Endothelial cell of umbilical vein (primary cell): ENCODE results near the gene MAP2K5. TPM values are rescaled to one million over a fixed set of nuclear protein-coding genes. Genes with fewer than 3 reads are reported as not detected.

Experiments used
- BruUV-seq: library from RNA; stranded (reverse); fragments of 400-500 nt; replicated peaks from 2 replicates; lab custom pipeline; 2021; lab: Mats Ljungman, UMichigan
- CTCF ChIA-PET: fragments of 300-600, 350-600 bp; sonication (Branson Sonifier 250); formaldehyde crosslinking; loops from one replicate; lab custom pipeline; 2021; ENCODE audit warnings: antibody characterized with exemption, inconsistent platforms; lab: Charles Lee
- POLR2A ChIA-PET: fragments of 300-600, 350-600 bp; sonication (Branson Sonifier 250); formaldehyde crosslinking; loops from one replicate; lab custom pipeline; 2021; ENCODE audit warnings: antibody characterized with exemption, inconsistent platforms; lab: Charles Lee
- DNase-seq: peaks from one replicate; pipeline ENCODE4 v3.0.0-alpha.2; 2011; ENCODE audit warnings: low read depth, low spot score
- FAIRE-seq: peaks from 2 replicates; lab custom pipeline; 2011; peaks lifted over from hg19 to GRCh38; lab: Jason Lieb, UNC
- H2AFZ ChIP-seq: 2 replicates; pipeline ENCODE4 v1.6.0; 2012; ENCODE audit warnings: low read depth, low read length, control low read depth, inconsistent platforms
- H3K27ac ChIP-seq: 2 replicates; pipeline ENCODE4 v1.5.1; 2011; ENCODE audit warnings: low read depth, mild to moderate bottlenecking, control low read depth, low read length, moderate library complexity; ENCODE audit not compliant: insufficient read depth
- H3K27me3 ChIP-seq, 2 experiments: 2 replicates each; pipeline versions ENCODE4 v1.6.0 to v1.6.1; 2011; ENCODE audit warnings: low read length in 2 of 2, mixed read lengths in 1 of 2; ENCODE audit not compliant: control insufficient read depth in 2 of 2, insufficient read depth in 2 of 2
- H3K36me3 ChIP-seq, 2 experiments: 2 replicates in 1 of 2; 3 replicates in 1 of 2; pipeline ENCODE4 v1.5.1; 2011; ENCODE audit warnings: low read length in 2 of 2, mild to moderate bottlenecking in 1 of 2, moderate library complexity in 1 of 2; ENCODE audit not compliant: control insufficient read depth in 2 of 2, insufficient read depth in 2 of 2; ENCODE audit errors: extremely low read depth in 1 of 2
- H3K4me1 ChIP-seq: 3 replicates; pipeline ENCODE4 v1.5.1; 2011; ENCODE audit warnings: mild to moderate bottlenecking, low read length; ENCODE audit not compliant: control insufficient read depth, insufficient read depth; ENCODE audit errors: extremely low read depth
- H3K4me2 ChIP-seq: 2 replicates; pipeline ENCODE4 v1.6.1; 2011; ENCODE audit warnings: low read length, control low read depth, mixed read lengths; ENCODE audit not compliant: insufficient read depth
- H3K4me3 ChIP-seq, 3 experiments: fragments of 200-600 bp in 1 of 3; sonication (generic), shearing (Covaris generic) in 1 of 3; replicated peaks in 1 of 3; 2 replicates each; pipeline ENCODE4 v1.5.1; 2011 to 2016; ENCODE audit warnings: control low read depth in 3 of 3, low read length in 3 of 3, mild to moderate bottlenecking in 2 of 3, inconsistent platforms in 1 of 3, low read depth in 1 of 3, moderate library complexity in 1 of 3; ENCODE audit not compliant: insufficient read depth in 1 of 3
- H3K79me2 ChIP-seq: 2 replicates; pipeline ENCODE4 v1.6.0; 2012; ENCODE audit warnings: low read length, inconsistent platforms; ENCODE audit not compliant: control insufficient read depth, insufficient read depth
- H3K9ac ChIP-seq: replicated peaks from 2 replicates; pipeline ENCODE3; 2011; ENCODE audit warnings: low read length, control low read depth; ENCODE audit not compliant: insufficient read depth; ENCODE audit errors: extremely low read depth
- H3K9me1 ChIP-seq: replicated peaks from 3 replicates; pipeline ENCODE4 v1.6.0; 2011; ENCODE audit warnings: mild to moderate bottlenecking, low read length; ENCODE audit not compliant: control insufficient read depth, insufficient read depth; ENCODE audit errors: extremely low read depth
- H3K9me3 ChIP-seq: replicated peaks from 2 replicates; pipeline ENCODE4 v1.5.1; 2012; ENCODE audit warnings: low read length, inconsistent platforms; ENCODE audit not compliant: control insufficient read depth, insufficient read depth
- H4K20me1 ChIP-seq: replicated peaks from 2 replicates; pipeline ENCODE3; 2011; ENCODE audit warnings: mild to moderate bottlenecking, low read length; ENCODE audit not compliant: control insufficient read depth, insufficient read depth; ENCODE audit errors: extremely low read depth
- EZH2 ChIP-seq: IDR thresholded peaks from 2 replicates; pipeline ENCODE4 v1.6.1; 2012; ENCODE audit warnings: borderline replicate concordance, low read depth, mild to moderate bottlenecking, moderate library complexity, low read length, inconsistent platforms; ENCODE audit not compliant: severe bottlenecking
- FOS ChIP-seq: IDR thresholded peaks from 2 replicates; pipeline ENCODE4 v1.6.1; 2011; ENCODE audit warnings: mild to moderate bottlenecking, low read length, moderate library complexity, borderline replicate concordance; ENCODE audit not compliant: insufficient read depth
- GATA2 ChIP-seq: IDR thresholded peaks from 2 replicates; pipeline ENCODE4 v1.7.0; 2011; ENCODE audit warnings: low read depth, mild to moderate bottlenecking, moderate library complexity, mixed read lengths, low read length; ENCODE audit not compliant: insufficient read length, insufficient read depth
- JUN ChIP-seq: IDR thresholded peaks from 2 replicates; pipeline ENCODE4 v1.6.1; 2011; ENCODE audit warnings: borderline replicate concordance, low read depth; ENCODE audit not compliant: insufficient read length, insufficient read depth
- MYC ChIP-seq: IDR thresholded peaks from one replicate; pipeline ENCODE4 v1.6.1; 2011; ENCODE audit warnings: mild to moderate bottlenecking, low read depth, low read length
- POLR2A ChIP-seq: IDR thresholded peaks from 2 replicates; pipeline ENCODE4 v1.6.1; 2012; ENCODE audit warnings: low read depth, mild to moderate bottlenecking, control low read depth, low read length
- dilution Hi-C: fragments of 300-500 bp; cut with MboI; formaldehyde crosslinking; loops from one replicate; pipeline ENCODE4 v1.15.0; 2019; ENCODE audit warnings: low sequenced_read_pairs; ENCODE audit not compliant: extremely low pct_ligation_motif_present
- intact Hi-C: fragments of 100-400 bp; cut with micrococcal nuclease; formaldehyde crosslinking; loops from one replicate; pipeline ENCODE4 v1.10.0; 2022
- polyA plus RNA-seq, 4 experiments: library from polyadenylated mRNA; depleted of rRNA in 3 of 4; stranded (reverse) in 3 of 4; unstranded in 1 of 4; fragments of >200 nt; gene quantifications; 2 replicates each; pipeline versions ENCODE4 v1.2.1 to v1.2.3, GENCODE V29; 2011 to 2012; ENCODE audit warnings: missing spikeins in 1 of 4
- total RNA-seq: library from RNA; stranded (reverse); gene quantifications from 2 replicates; pipeline ENCODE4 v1.2.3, GENCODE V29; 2021
- TF ChIP-seq, protein P1 (sequence below): IDR thresholded peaks from 2 replicates; pipeline ENCODE4 v1.6.1; 2011; ENCODE audit not compliant: insufficient read depth, insufficient read length

The MAP2K5 gene
- total and polyA plus RNA-seq, 2 donors (not counting 3 experiments of a cell fraction or from before 2014, with no cell fraction given), result 4.9 to 24.7 TPM

DNA sequence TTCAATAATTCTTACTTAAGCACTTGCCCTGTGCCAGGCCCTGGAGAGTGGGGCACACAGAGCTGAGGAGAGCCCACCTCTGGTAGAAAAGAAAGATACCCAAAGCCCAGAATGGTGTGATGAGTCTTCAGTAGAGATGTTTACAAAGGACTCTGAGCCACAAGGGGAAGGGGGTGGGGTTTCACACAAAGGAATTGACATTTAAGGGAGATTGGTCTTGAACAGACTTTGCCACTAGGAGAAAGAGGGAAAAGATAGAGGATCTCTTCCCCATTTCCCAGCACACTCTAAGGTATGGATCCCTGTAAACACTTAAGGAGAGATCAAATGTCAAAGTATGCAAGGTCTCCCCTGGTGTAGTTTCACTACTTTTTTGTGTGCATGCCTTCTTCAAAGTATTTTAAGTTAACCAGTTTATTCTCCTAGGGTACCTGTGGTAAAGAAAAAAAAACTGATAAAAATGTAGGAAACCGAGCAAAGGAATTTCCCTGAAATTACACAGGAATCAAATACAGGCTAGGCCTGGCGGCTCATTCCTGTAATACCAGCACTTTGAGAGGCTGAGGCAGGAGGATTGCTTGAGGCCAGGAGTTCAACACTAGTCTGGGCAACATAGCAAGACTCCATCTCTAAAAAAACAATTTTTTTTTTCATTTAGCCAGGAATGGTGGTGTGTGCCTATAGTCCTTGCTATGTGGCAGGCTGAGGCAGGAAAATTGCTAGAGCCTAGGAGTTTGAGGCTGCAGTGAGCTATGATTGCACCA lies 165.2 kb downstream of the MAP2K5 start:
- Histone ChIP-seq H3K9me3 (no peaks in the 10 kb centered on the region), H3K4me1 (no peaks in the 10 kb centered on the region), H3K27me3 (no peaks in the 10 kb centered on the region), H3K36me3 (no peaks in the 10 kb centered on the region), H3K79me2 (no peaks in the 10 kb centered on the region), H2AFZ (no peak overlapping the region), H3K27ac (no peak overlapping the region), H3K4me2 (no peak overlapping the region), H3K4me3 (no peak overlapping the region), H3K9me1 (no peaks in the 10 kb centered on the region), H3K9ac (no peak overlapping the region), H4K20me1 (no peaks in the 10 kb centered on the region)
- BruUV-seq, result no TSS peak
- dilution Hi-C loops (no loop called here), intact Hi-C loops (no loop called here)
- no peak for DNase-seq
- ChIA-PET CTCF (no interaction called here), POLR2A (no interaction called here)
- no peak for TF ChIP-seq POLR2A
- TF ChIP-seq, protein P1, sequence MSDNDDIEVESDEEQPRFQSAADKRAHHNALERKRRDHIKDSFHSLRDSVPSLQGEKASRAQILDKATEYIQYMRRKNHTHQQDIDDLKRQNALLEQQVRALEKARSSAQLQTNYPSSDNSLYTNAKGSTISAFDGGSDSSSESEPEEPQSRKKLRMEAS, result no peak
- no peak for TF ChIP-seq GATA2
- no peak for TF ChIP-seq JUN
- no peak for FAIRE-seq

DNA sequence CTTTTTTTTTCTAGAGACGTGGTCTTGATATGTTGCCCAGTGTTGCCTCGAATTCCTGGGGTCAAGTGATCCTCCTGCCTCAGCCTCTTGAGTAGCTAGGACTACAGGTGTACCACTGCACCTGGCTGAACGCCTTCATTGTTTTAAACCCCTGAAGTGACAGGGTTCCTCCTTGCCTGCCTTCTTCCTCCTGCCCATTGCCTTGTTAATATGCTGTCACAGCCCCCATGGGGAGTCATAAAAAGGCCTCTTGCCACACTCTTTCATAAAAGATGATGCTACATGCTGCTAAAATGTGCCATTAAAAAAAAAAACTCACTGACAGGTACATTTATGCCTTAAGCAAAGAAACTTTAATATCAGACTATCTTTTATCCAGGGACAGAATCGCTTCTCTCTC lies 166.0 kb downstream of the MAP2K5 start:
- Histone ChIP-seq H3K9me1 (no peaks in the 10 kb centered on the region), H3K9ac (no peak overlapping the region), H4K20me1 (no peaks in the 10 kb centered on the region), H3K9me3 (no peaks in the 10 kb centered on the region), H3K36me3 (no peaks in the 10 kb centered on the region), H3K4me1 (no peaks in the 10 kb centered on the region), H3K4me3 (no peak overlapping the region), H2AFZ (no peak overlapping the region), H3K4me2 (no peak overlapping the region), H3K27me3 (no peaks in the 10 kb centered on the region), H3K79me2 (no peaks in the 10 kb centered on the region), H3K27ac (no peak overlapping the region)
- CTCF ChIA-PET, result no interaction called here
- POLR2A ChIA-PET, result no interaction called here
- no peak for TF ChIP-seq EZH2
- no peak for TF ChIP-seq JUN
- TF ChIP-seq FOS, result no peak
- TF ChIP-seq, protein P1, result no peak
- no peak for TF ChIP-seq MYC
- dilution Hi-C loops (no loop called here), intact Hi-C loops (no loop called here)
- FAIRE-seq (no peak), DNase-seq (no peak)
- no TSS peak for BruUV-seq
